K562 (cell line): ENCODE data around the gene EIF4E2. TPM values are rescaled to one million over a fixed set of nuclear protein-coding genes. Genes with fewer than 3 reads are reported as not detected.

ENCODE experiments used
- ATAC-seq: fragments of 200-7000 bp; cut with Tn5 transposase; 3 replicates; pipeline ENCODE4 v1.9.1; 2020; ENCODE audit warnings: moderate library complexity
- BruUV-seq: library from RNA; stranded (reverse); fragments of 400-500 nt; replicated peaks from 2 replicates; lab custom pipeline; 2021; lab: Mats Ljungman, UMichigan
- CTCF ChIA-PET: fragments of 300-600 bp; formaldehyde crosslinking; extraction: SDS; loops from one replicate; lab custom pipeline; 2021; ENCODE audit warnings: low intra/inter-chr PET ratio; lab: Yijun Ruan, JAX
- POLR2A ChIA-PET: fragments of 300-600, 350-650 bp; sonication (Branson Sonifier 250); formaldehyde crosslinking; extraction: SDS; loops from one replicate; lab custom pipeline; 2021; ENCODE audit warnings: antibody characterized with exemption, inconsistent platforms; lab: Yijun Ruan, JAX
- DNase-seq, 4 experiments: peaks; one replicate each; pipeline versions ENCODE4 v3.0.0 to v3.0.0-alpha.2; 2011 to 2018; ENCODE audit warnings: low spot score in 3 of 4, mixed read lengths in 3 of 4; ENCODE audit errors: extremely low read depth in 1 of 4
- FAIRE-seq: peaks from 2 replicates; lab custom pipeline; 2011; peaks lifted over from hg19 to GRCh38; lab: Jason Lieb, UNC
- H2AFZ ChIP-seq: 2 replicates; pipeline ENCODE4 v1.6.0; 2011; ENCODE audit warnings: low read depth, low read length, control low read depth, inconsistent platforms
- H3K27ac ChIP-seq: fragments of 200-600 bp; 3 replicates; pipeline ENCODE4 v1.8.0; 2011; ENCODE audit warnings: low read depth, mild to moderate bottlenecking, control low read depth, inconsistent platforms, low read length, moderate library complexity, mixed read lengths; ENCODE audit errors: extremely low read depth
- H3K27me3 ChIP-seq, 2 experiments: fragments of 300-600 bp in 1 of 2; 2 replicates in 1 of 2; 3 replicates in 1 of 2; pipeline versions ENCODE4 v1.6.0 to v1.8.0; 2011; ENCODE audit warnings: inconsistent platforms in 2 of 2, low read length in 2 of 2, mild to moderate bottlenecking in 1 of 2, mixed read lengths in 1 of 2, moderate library complexity in 1 of 2; ENCODE audit not compliant: control insufficient read depth in 2 of 2, insufficient read depth in 2 of 2
- H3K36me3 ChIP-seq: fragments of 300-600 bp; 3 replicates; pipeline ENCODE4 v1.8.0; 2011; ENCODE audit warnings: mild to moderate bottlenecking, low read length, inconsistent platforms; ENCODE audit not compliant: control insufficient read depth, insufficient read depth
- H3K4me1 ChIP-seq, 2 experiments: fragments of 200-600 bp in 1 of 2; replicated peaks in 1 of 2; 2 replicates in 1 of 2; 3 replicates in 1 of 2; pipeline versions ENCODE4 v1.5.1 to v1.8.0; 2011; ENCODE audit warnings: inconsistent platforms in 2 of 2, low read length in 2 of 2, mild to moderate bottlenecking in 1 of 2, mixed read lengths in 1 of 2, moderate library complexity in 1 of 2; ENCODE audit not compliant: control insufficient read depth in 2 of 2, insufficient read depth in 2 of 2
- H3K4me2 ChIP-seq: 2 replicates; pipeline ENCODE4 v1.6.1; 2011; ENCODE audit warnings: low read length, control low read depth, inconsistent platforms, mixed read lengths; ENCODE audit not compliant: insufficient read depth
- H3K4me3 ChIP-seq: fragments of 200-600 bp; sonication (generic), shearing (Covaris generic); 2 replicates; pipeline ENCODE4 v1.5.1; 2016; ENCODE audit warnings: control low read depth, inconsistent platforms
- H3K79me2 ChIP-seq: fragments of 200-600 bp; 3 replicates; pipeline ENCODE4 v1.8.0; 2011; ENCODE audit warnings: low read length, inconsistent platforms; ENCODE audit not compliant: control insufficient read depth, insufficient read depth
- H3K9ac ChIP-seq, 2 experiments: 2 replicates each; pipeline versions ENCODE4 v1.6.0 to v1.6.1; 2011; ENCODE audit warnings: low read depth in 2 of 2, low read length in 2 of 2, control low read depth in 1 of 2, inconsistent platforms in 1 of 2, mild to moderate bottlenecking in 1 of 2, mixed read lengths in 1 of 2; ENCODE audit not compliant: insufficient read depth in 1 of 2
- H3K9me1 ChIP-seq: one replicate; pipeline ENCODE4 v1.6.0; 2011; ENCODE audit warnings: inconsistent platforms, mild to moderate bottlenecking, low read length, moderate library complexity; ENCODE audit not compliant: control insufficient read depth, insufficient read depth
- H3K9me3 ChIP-seq: replicated peaks from 2 replicates; pipeline ENCODE4 v1.5.1; 2011; ENCODE audit warnings: low read depth, low read length, inconsistent platforms; ENCODE audit not compliant: control insufficient read depth, insufficient read depth
- H4K20me1 ChIP-seq: replicated peaks from 2 replicates; pipeline ENCODE4 v1.6.1; 2011; ENCODE audit warnings: low read length, inconsistent platforms, mixed read lengths; ENCODE audit not compliant: control insufficient read depth, insufficient read depth
- ETV1 ChIP-seq: fragments of 450-650 bp; conservative IDR thresholded peaks from 2 replicates; pipeline ENCODE4 v1.6.1; 2016; ENCODE audit warnings: missing genetic modification characterization, control low read depth, low read depth, missing compliant biosample characterization
- ID3 ChIP-seq, 2 experiments: fragments of 250-450 bp in 1 of 2; fragments of 450-650 bp in 1 of 2; sonication (Bioruptor Pico) in 1 of 2; IDR thresholded peaks; 2 replicates each; pipeline versions ENCODE4 v1.6.1 to v1.8.0; 2016 to 2021; ENCODE audit warnings: mild to moderate bottlenecking in 2 of 2, moderate library complexity in 2 of 2, missing compliant biosample characterization in 1 of 2, missing genetic modification characterization in 1 of 2
- KAT2B ChIP-seq: IDR thresholded peaks from one replicate; pipeline ENCODE4 v1.6.1; 2012; ENCODE audit warnings: low read depth, mild to moderate bottlenecking, control low read depth, inconsistent platforms, low read length, moderate library complexity
- KHSRP ChIP-seq: fragments of 450-650 bp; IDR thresholded peaks from 2 replicates; pipeline ENCODE4 v1.6.1; 2017
- POLR2G ChIP-seq: fragments of 200-400 bp; formaldehyde crosslinking; IDR thresholded peaks from 2 replicates; pipeline ENCODE4 v1.6.1; 2017; ENCODE audit warnings: low read depth, mild to moderate bottlenecking, antibody characterized with exemption, low read length, moderate library complexity
- RBM39 ChIP-seq: fragments of 200-400 bp; formaldehyde crosslinking; optimal IDR thresholded peaks from 2 replicates; pipeline ENCODE3; 2018; ENCODE audit warnings: low read depth, low read length
- STAG1 ChIP-seq: sonication (generic); formaldehyde crosslinking; IDR thresholded peaks from 2 replicates; pipeline ENCODE4 v1.5.0; 2020; ENCODE audit warnings: missing genetic modification reagents, borderline replicate concordance
- TAL1 ChIP-seq: fragments of 450-650 bp; IDR thresholded peaks from 2 replicates; pipeline ENCODE4 v1.6.1; 2016; ENCODE audit warnings: mild to moderate bottlenecking
- TBL1XR1 ChIP-seq, 2 experiments: IDR thresholded peaks; 2 replicates each; pipeline ENCODE4 v1.6.1; 2012; ENCODE audit warnings: improper control_type of control experiment in 2 of 2, low read length in 2 of 2, mild to moderate bottlenecking in 1 of 2
- TRIM24 ChIP-seq, 2 experiments: fragments of 450-650 bp; IDR thresholded peaks; 2 replicates each; pipeline ENCODE4 v1.6.1; 2016
- ZBTB1 ChIP-seq: sonication (generic); formaldehyde crosslinking; IDR thresholded peaks from 2 replicates; pipeline ENCODE4 v1.8.1; 2023; ENCODE audit warnings: missing genetic modification reagents, low read depth, mild to moderate bottlenecking, borderline replicate concordance
- ZNF143 ChIP-seq: sonication (generic); formaldehyde crosslinking; IDR thresholded peaks from 2 replicates; pipeline ENCODE4 v1.9.0; 2022; ENCODE audit warnings: mild to moderate bottlenecking, missing genetic modification reagents
- ZNF165 ChIP-seq: fragments of 250-450 bp; sonication (Bioruptor Pico); IDR thresholded peaks from 2 replicates; pipeline ENCODE4 v1.4.0; 2020; ENCODE audit warnings: borderline replicate concordance
- ZNF449 ChIP-seq: fragments of 250-450 bp; sonication (Bioruptor Pico); IDR thresholded peaks from 2 replicates; pipeline ENCODE4 v1.8.0; 2022; ENCODE audit warnings: moderate library complexity, mild to moderate bottlenecking, inconsistent platforms
- ZNF830 ChIP-seq: fragments of 250-450 bp; sonication (Bioruptor Pico); IDR thresholded peaks from 2 replicates; pipeline ENCODE4 v1.5.0; 2021; ENCODE audit warnings: mild to moderate bottlenecking
- WGBS: fragments of 100-300 bp; shearing (Covaris generic); methylation state at CpG from one replicate; pipeline ENCODE4 v1.1.6; 2016; ENCODE audit warnings: low coverage, mixed read lengths; ENCODE audit not compliant: insufficient coverage; ENCODE audit errors: missing lambda C conversion rate; 5-methylcytosine and 5-hydroxymethylcytosine counted together
- in situ Hi-C: fragments of 300-500 bp; cut with MboI; formaldehyde crosslinking; loops from 4 replicates; pipeline ENCODE4 v1.15.0; 2018; ENCODE audit warnings: inconsistent platforms, mixed read lengths
- intact Hi-C: fragments of 100-400 bp; cut with micrococcal nuclease; formaldehyde crosslinking; loops from 2 replicates; pipeline ENCODE4 v1.14.2; 2022
- polyA plus RNA-seq, 8 experiments: library from polyadenylated mRNA; depleted of rRNA in 4 of 8; stranded (reverse) in 5 of 8; unstranded in 3 of 8; fragments of >200 nt; fragmentation: Nextera tagmentation in 2 of 8; fragmentation: Illumina TruSeq in 1 of 8; extraction: Ambion mirVana in 2 of 8; extraction: Trizol in 1 of 8; gene quantifications; 2 replicates each; pipeline versions ENCODE4 v1.2.1 to v1.2.3, GENCODE V29; 2011 to 2014; ENCODE audit warnings: inconsistent platforms in 1 of 8, missing spikeins in 1 of 8
- total RNA-seq, 7 experiments: library from RNA; depleted of rRNA in 6 of 7; stranded (reverse); fragments of >200 nt in 6 of 7; fragmentation: Illumina TruSeq in 2 of 7; extraction: Trizol in 2 of 7; gene quantifications; 2 replicates each; pipeline versions ENCODE4 v1.2.1 to v1.2.3, GENCODE V29; 2011 to 2021; ENCODE audit warnings: low replicate concordance in 1 of 7
- TF ChIP-seq, protein P1 (sequence below): fragments of 450-650 bp; IDR thresholded peaks from 2 replicates; pipeline ENCODE4 v1.6.1; 2016; ENCODE audit warnings: mild to moderate bottlenecking

Gene EIF4E2
- total and polyA plus RNA-seq, 9 of the 15 experiments (the other 6 are each of a cell fraction or from before 2014, with no cell fraction given), result 33.9 to 169 (median 77.5) TPM

- no peaks in the 10 kb centered on the region for H3K36me3 ChIP-seq
- H3K79me2 ChIP-seq, result no peaks in the 10 kb centered on the region
- H3K9me1 ChIP-seq, result no peaks in the 10 kb centered on the region
- no peak overlapping the region for H3K27ac ChIP-seq
- intact Hi-C loops (no loop called here), in situ Hi-C loops (no loop called here)
- no peak for DNase-seq
- H3K27me3 ChIP-seq, result peaks cover 3 to 36% of the 10 kb centered on the region in 2 experiments; a peak in 2 of 5 replicates
- TF ChIP-seq ID3 (CRISPR knock-in tag; IDR thresholded peaks at IDR 0.05) (no peak), ID3 (tag; IDR thresholded peaks at IDR 0.05) (no peak), KHSRP (no peak), TBL1XR1 (IDR thresholded peaks at IDR 0.05; ENCODE audit: low read length in 2 of 2) (no peak), POLR2G (no peak), ETV1 (tag) (no peak), ZNF449 (no peak), TRIM24 (IDR thresholded peaks at IDR 0.05) (no peak), TAL1 (no peak), ZNF165 (CRISPR knock-in tag) (no peak), ZNF143 (CRISPR knock-in tag) (no peak), ZNF830 (CRISPR knock-in tag) (no peak), KAT2B (no peak), ZBTB1 (CRISPR knock-in tag) (no peak), RBM39 (no peak), STAG1 (CRISPR knock-in tag) (no peak)
- TF ChIP-seq, protein P1, sequence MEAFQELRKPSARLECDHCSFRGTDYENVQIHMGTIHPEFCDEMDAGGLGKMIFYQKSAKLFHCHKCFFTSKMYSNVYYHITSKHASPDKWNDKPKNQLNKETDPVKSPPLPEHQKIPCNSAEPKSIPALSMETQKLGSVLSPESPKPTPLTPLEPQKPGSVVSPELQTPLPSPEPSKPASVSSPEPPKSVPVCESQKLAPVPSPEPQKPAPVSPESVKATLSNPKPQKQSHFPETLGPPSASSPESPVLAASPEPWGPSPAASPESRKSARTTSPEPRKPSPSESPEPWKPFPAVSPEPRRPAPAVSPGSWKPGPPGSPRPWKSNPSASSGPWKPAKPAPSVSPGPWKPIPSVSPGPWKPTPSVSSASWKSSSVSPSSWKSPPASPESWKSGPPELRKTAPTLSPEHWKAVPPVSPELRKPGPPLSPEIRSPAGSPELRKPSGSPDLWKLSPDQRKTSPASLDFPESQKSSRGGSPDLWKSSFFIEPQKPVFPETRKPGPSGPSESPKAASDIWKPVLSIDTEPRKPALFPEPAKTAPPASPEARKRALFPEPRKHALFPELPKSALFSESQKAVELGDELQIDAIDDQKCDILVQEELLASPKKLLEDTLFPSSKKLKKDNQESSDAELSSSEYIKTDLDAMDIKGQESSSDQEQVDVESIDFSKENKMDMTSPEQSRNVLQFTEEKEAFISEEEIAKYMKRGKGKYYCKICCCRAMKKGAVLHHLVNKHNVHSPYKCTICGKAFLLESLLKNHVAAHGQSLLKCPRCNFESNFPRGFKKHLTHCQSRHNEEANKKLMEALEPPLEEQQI, result no peak
- no peak overlapping the region for H3K4me2 ChIP-seq
- BruUV-seq, result no TSS peak
- ChIA-PET POLR2A (interaction anchor here (0.8 kb wide), 1 partner anchor 24 kb away, joined by 3 read pairs; no protein-coding TSS in a partner anchor), CTCF (no interaction called here)
- no peak overlapping the region for H3K4me3 ChIP-seq
- H3K9me3 ChIP-seq, result no peaks in the 10 kb centered on the region
- no peak for ATAC-seq
- no peak overlapping the region for H2AFZ ChIP-seq
- 7% methylated on average over 5 of the region's 9 CpGs for WGBS
- H3K4me1 ChIP-seq, result peaks cover 0 to 13% of the 10 kb centered on the region in 2 experiments; a peak in 2 of 5 replicates
- FAIRE-seq, result no peak
- H3K9ac ChIP-seq, result no peak overlapping the region
- no peaks in the 10 kb centered on the region for H4K20me1 ChIP-seq
These were observed 49.1 kb upstream of the EIF4E2 start for GRCh38 chr2:232501331-232501771.
